Activated CD4-positive, alpha-beta T cell treated with anti-CD3 and anti-CD28 coated beads for 36 hours (primary cell): ENCODE measurements around the gene OTUD1. TPM values are rescaled to one million over a fixed set of nuclear protein-coding genes. Genes with fewer than 3 reads are reported as not detected.

Experiments used
- ATAC-seq: fragments of 200-7000 bp; cut with Tn5 transposase; one replicate; pipeline ENCODE4 v1.10.0; 2021; ENCODE audit warnings: mild to moderate bottlenecking, moderate library complexity
- CTCF ChIA-PET: fragments of 350-600 bp; sonication (Branson Sonifier 250); formaldehyde crosslinking; loops from one replicate; lab custom pipeline; 2021; ENCODE audit warnings: antibody characterized with exemption; lab: Charles Lee
- POLR2A ChIA-PET: fragments of 350-600 bp; sonication (Branson Sonifier 250); formaldehyde crosslinking; loops from one replicate; lab custom pipeline; 2021; ENCODE audit warnings: antibody characterized with exemption, inconsistent platforms; lab: Charles Lee
- DNase-seq: peaks from one replicate; pipeline ENCODE4 v3.0.0-alpha.2; 2020
- H3K27ac Mint-ChIP-seq: one replicate; pipeline ENCODE4 v1.8.0; 2021; ENCODE audit warnings: mixed read lengths
- H3K27me3 Mint-ChIP-seq: one replicate; pipeline ENCODE4 v1.8.0; 2021; ENCODE audit warnings: mixed read lengths
- H3K36me3 Mint-ChIP-seq: one replicate; pipeline ENCODE4 v1.8.0; 2021; ENCODE audit warnings: low read depth, mixed read lengths
- H3K4me1 Mint-ChIP-seq: one replicate; pipeline ENCODE4 v1.8.0; 2021; ENCODE audit warnings: mixed read lengths
- H3K4me3 Mint-ChIP-seq: one replicate; pipeline ENCODE4 v1.8.0; 2021; ENCODE audit warnings: mild to moderate bottlenecking, moderate library complexity, mixed read lengths
- H3K9me3 Mint-ChIP-seq: one replicate; pipeline ENCODE4 v1.8.0; 2021; ENCODE audit warnings: low read depth, mixed read lengths
- intact Hi-C, 2 experiments: fragments of 100-400 bp; cut with DNase I in 1 of 2; cut with micrococcal nuclease in 1 of 2; formaldehyde crosslinking; loops; one replicate each; pipeline versions ENCODE4 v1.14.2 to v1.15.1; 2022 to 2024; cut with DNase I, micrococcal nuclease
- total RNA-seq, 2 experiments: library from RNA; stranded (reverse); gene quantifications; one replicate each; pipeline ENCODE4 v1.2.3, GENCODE V29; 2021

The OTUD1 gene
- total RNA-seq, 2 experiments from 2014 or later, result 5.7 to 6.5 TPM

DNA sequence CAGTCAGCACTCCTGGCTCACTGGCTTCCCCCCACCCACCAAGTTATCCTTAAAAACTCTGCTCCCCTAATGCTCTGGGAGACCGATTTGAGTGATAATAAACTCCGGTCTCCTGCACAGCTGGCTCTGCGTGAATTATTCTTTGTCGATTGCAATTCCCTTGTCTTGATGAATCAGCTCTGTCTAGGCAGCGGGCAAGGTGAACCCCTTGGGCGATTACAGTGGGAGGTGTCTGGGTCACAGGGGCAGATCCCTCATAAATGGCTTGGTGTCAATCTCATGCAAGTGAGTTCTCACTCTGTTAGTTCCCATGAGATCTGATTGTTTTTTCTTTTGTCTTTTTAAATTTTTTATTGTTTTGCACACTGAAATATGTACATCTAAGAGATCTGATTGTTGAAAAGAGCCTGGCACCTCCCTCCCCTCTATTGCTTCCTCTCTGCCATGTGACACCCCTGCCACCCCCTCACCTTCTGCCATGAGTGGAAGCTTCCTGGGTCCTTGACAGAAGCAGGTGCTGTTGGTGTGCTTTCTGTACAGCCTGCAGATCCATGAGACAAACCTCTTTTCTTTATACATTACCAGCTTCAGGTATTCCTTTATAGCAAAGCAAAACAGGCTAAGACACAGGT, 20.5 kb downstream of the OTUD1 start:
- Mint-ChIP-seq H3K9me3 (no peaks in the 10 kb centered on the region), H3K27me3 (no peaks in the 10 kb centered on the region), H3K27ac (no peak overlapping the region), H3K4me1 (no peaks in the 10 kb centered on the region), H3K36me3 (no peaks in the 10 kb centered on the region), H3K4me3 (no peak overlapping the region)
- CTCF ChIA-PET, result no interaction called here
- POLR2A ChIA-PET, result no interaction called here
- ATAC-seq (no peak), DNase-seq (no peak)
- intact Hi-C loops, result no loop called here

DNA sequence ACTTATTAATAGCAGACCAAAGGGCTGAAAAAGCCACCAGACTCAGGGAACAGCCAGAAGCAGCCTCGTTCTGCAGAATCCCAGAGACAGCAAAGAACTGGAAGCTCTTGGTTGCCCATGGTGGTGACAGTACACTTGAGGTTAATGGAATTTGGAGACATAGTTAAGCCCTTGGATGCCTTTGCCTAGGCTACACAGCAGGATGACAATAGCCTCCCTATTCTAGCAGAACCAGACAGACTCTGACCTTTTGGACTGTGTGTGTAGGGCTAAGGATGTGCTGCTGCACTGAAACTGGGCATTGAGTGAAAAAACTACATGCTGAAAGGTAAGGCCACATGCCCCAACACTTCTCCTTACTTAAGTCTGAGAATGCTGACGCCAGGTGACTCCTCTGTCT, 22.7 kb downstream of the OTUD1 start:
- CTCF ChIA-PET, result interaction anchor here (0.6 to 2.3 kb wide), 4 partner anchors 8 to 129 kb away, joined by 3 to 4 read pairs (median 3); no protein-coding TSS in a partner anchor
- no peaks in the 10 kb centered on the region for H3K36me3 Mint-ChIP-seq
- no peak for ATAC-seq

DNA sequence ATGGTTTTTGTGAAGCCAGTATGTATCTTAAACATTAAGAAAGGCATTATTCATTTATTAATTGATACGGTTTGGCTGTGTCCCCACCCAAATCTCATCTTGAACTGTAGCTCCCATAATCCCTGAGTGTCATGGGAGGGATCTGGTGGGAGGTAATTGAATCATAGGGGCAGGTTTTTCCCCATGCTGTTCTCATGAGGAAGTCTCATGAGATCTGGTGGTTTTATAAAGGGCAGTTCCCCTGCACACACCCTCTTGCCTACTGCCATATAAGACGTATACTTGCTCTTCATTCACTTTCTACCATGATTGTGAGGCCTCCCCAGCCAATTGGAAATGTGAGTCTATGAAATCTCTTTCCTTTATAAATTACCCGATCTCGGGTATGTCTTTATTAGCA, 28.1 kb downstream of the OTUD1 start:
- Mint-ChIP-seq H3K9me3 (no peaks in the 10 kb centered on the region), H3K27ac (no peak overlapping the region), H3K4me1 (no peaks in the 10 kb centered on the region), H3K36me3 (no peaks in the 10 kb centered on the region), H3K27me3 (peaks cover 10% of the 10 kb centered on the region), H3K4me3 (no peak overlapping the region)
- POLR2A ChIA-PET, result no interaction called here
- ATAC-seq (no peak), DNase-seq (no peak)
- intact Hi-C loops, result no loop called here
- CTCF ChIA-PET, result no interaction called here

More for the DNA sequence above, 22.7 kb downstream of the OTUD1 start:
- Mint-ChIP-seq H3K27ac (no peak overlapping the region), H3K4me3 (no peak overlapping the region), H3K4me1 (no peaks in the 10 kb centered on the region), H3K27me3 (no peaks in the 10 kb centered on the region), H3K9me3 (no peaks in the 10 kb centered on the region)
- POLR2A ChIA-PET, result interaction anchor here (0.6 kb wide), 2 partner anchors 83 to 145 kb away, joined by 3 read pairs; no protein-coding TSS in a partner anchor
- no peak for DNase-seq
- intact Hi-C loops, result no loop called here

DNA sequence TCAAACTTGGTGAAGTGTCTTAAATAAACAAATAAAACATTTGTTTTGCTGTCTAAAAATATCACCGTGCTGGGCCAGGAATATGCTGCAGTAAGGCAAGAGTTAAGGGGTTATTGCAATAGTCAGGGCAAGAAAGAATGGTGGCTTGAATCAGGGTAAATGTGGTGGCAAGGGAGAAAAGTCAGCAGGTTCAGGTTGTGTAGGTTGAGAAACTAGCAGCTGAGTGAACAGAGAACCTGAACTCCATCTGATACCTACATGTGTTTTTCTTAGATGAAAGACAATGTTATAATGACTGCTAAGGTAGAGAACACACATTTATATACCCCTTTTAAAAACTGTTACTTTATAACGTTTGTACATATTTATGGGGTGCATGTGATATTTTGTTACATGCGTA, 28.7 kb downstream of the OTUD1 start:
- intact Hi-C loops, result no loop called here
- ATAC-seq (no peak), DNase-seq (no peak)
- H3K27ac Mint-ChIP-seq, result no peak overlapping the region
- POLR2A ChIA-PET, result no interaction called here
- no peak overlapping the region for H3K4me3 Mint-ChIP-seq
- no peaks in the 10 kb centered on the region for H3K9me3 Mint-ChIP-seq
- peaks cover 10% of the 10 kb centered on the region for H3K27me3 Mint-ChIP-seq
- H3K36me3 Mint-ChIP-seq, result no peaks in the 10 kb centered on the region
- H3K4me1 Mint-ChIP-seq, result no peaks in the 10 kb centered on the region
- CTCF ChIA-PET, result no interaction called here

DNA sequence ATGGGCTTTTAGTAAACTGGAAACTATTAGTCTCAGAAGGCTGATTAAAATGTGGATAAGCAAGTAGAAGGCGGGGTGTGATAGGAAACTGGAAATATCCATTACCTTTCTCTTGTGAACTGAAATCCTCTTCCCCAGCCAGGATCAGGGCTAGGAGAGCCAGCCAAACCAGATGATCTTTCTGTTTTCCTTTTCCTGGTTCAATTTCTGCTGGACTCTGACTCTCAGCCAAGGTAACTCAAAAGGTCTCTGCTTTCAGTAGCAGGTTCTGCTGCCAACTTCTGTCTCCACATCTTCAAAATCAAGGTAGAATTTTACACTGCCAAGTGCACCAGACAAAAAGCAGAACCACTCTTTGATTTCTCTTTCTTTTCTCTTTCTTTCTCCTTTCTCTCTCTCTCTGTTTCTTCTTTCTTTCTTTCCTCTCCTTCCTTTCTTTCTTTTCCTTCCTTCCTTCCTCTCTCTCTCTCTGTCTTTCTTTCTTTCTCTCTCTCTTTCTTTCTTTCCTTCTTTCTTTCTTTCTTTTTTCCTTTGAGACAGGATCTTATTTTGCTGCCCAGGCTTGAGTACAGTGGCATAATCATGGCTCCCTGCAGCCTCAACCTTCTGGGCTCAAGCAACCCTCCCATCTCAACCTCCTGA, 30.8 kb downstream of the OTUD1 start:
- H3K4me3 Mint-ChIP-seq, result no peak overlapping the region
- H3K36me3 Mint-ChIP-seq, result no peaks in the 10 kb centered on the region
- no peaks in the 10 kb centered on the region for H3K9me3 Mint-ChIP-seq
- intact Hi-C loops, result no loop called here
- DNase-seq (no peak), ATAC-seq (no peak)
- H3K27me3 Mint-ChIP-seq, result peaks cover 10% of the 10 kb centered on the region
- no peak overlapping the region for H3K27ac Mint-ChIP-seq
- peaks cover 4% of the 10 kb centered on the region for H3K4me1 Mint-ChIP-seq
- CTCF ChIA-PET, result interaction anchor here (0.6 kb wide), 1 partner anchor 257 kb away, joined by 4 read pairs; no protein-coding TSS in a partner anchor
- POLR2A ChIA-PET, result no interaction called here

DNA sequence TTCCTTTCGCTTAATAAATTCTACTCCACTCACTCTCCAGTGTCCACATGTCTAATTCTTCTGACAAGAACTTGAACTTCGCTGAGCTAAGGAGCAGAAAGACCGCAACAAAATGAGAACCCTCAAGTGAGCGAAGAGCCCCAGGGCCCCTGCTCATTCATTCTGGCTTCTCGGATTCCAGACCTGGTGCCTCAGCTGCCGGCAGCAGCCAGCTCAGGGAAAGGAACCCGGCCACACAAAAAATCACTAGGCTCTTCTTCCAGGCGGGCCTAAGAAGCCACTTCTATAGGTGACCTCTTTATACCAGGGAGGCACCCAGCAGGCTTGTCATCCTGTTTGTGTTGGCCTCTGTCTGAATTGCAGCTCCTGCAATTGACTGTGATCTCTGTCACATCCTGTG, 33.3 kb downstream of the OTUD1 start:
- Mint-ChIP-seq H3K27me3 (peaks cover 10% of the 10 kb centered on the region), H3K9me3 (no peaks in the 10 kb centered on the region), H3K27ac (no peak overlapping the region), H3K36me3 (no peaks in the 10 kb centered on the region), H3K4me1 (peaks cover 4% of the 10 kb centered on the region), H3K4me3 (no peak overlapping the region)
- CTCF ChIA-PET, result no interaction called here
- DNase-seq, result no peak
- ATAC-seq, result no peak
- POLR2A ChIA-PET, result no interaction called here
- intact Hi-C loops, result no loop called here

DNA sequence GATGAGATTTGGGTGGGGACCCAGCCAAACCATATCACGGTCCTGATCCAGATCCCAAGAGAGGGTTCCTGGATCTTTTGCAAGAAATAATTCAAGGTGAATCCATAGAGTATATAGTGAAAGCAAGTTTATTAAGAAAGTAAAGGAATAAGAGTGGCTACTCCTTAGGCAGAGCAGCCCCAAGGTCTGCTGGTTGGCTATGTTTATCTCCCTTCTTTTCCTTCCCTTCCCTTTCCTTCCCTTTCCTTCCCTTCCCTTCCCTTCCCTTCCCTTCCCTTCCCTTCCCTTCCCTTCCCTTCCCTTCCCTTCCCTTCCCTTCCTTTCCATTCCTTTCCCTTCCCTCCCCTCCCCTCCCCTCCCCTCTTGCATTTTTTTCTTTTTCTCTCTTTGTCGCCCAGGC, 35.2 kb downstream of the OTUD1 start:
- CTCF ChIA-PET, result no interaction called here
- no peak for ATAC-seq

DNA sequence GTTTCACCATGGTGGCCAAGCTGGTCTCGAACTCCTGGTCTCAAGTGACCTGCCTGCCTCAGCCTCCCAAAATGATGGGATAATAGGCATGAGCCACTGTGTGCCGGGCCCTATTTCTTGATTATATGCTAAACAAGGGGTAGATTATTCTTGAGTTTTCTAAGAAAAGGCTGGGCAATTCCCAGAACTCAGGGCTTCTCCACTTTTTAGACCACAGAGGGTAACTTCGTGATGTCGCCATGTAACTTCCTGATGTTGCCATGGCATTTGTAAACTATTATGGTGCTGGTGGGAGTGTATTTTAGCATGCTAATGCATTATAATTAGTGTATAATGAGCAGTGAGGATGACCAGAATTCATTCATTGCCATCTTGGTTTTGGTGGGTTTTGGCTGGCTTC, 35.8 kb downstream of the OTUD1 start:
- no peaks in the 10 kb centered on the region for H3K36me3 Mint-ChIP-seq
- CTCF ChIA-PET, result no interaction called here

More for the DNA sequence above, 35.2 kb downstream of the OTUD1 start:
- no peak for DNase-seq
- Mint-ChIP-seq H3K9me3 (no peaks in the 10 kb centered on the region), H3K27ac (no peak overlapping the region), H3K27me3 (peaks cover 7% of the 10 kb centered on the region), H3K4me3 (no peak overlapping the region), H3K36me3 (no peaks in the 10 kb centered on the region), H3K4me1 (peaks cover 4% of the 10 kb centered on the region)
- POLR2A ChIA-PET, result no interaction called here
- intact Hi-C loops, result no loop called here

DNA sequence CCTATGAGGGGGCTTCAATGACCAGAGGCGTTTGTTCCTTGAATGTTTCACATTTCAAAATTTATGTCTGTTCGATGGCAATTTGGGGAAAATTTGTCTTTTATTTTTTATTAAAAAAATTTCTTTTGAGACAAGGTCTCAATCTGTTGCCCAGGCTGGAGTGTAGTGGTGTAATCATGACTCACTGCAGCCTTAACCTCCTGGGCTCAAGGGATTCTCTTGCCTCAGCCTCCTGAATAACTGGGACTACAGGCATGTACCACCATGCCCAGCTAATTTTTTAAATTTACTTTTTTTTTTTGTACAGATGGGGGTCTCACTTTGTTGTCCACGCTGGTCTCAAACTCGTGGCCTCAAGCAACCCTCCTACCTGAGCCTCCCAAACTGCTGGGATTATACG, 39.7 kb downstream of the OTUD1 start:
- ChIA-PET CTCF (interaction anchor here (0.6 kb wide), 1 partner anchor 14 kb away, joined by 3 read pairs; no protein-coding TSS in a partner anchor), POLR2A (no interaction called here)
- no peak for ATAC-seq
- Mint-ChIP-seq H3K36me3 (no peaks in the 10 kb centered on the region), H3K27ac (no peak overlapping the region), H3K4me3 (no peak overlapping the region), H3K9me3 (no peaks in the 10 kb centered on the region), H3K4me1 (peaks cover 3% of the 10 kb centered on the region), H3K27me3 (peaks cover 2% of the 10 kb centered on the region)
- intact Hi-C loops, result no loop called here
- no peak for DNase-seq

More for the DNA sequence above, 35.8 kb downstream of the OTUD1 start:
- H3K27ac Mint-ChIP-seq, result no peak overlapping the region
- intact Hi-C loops, result no loop called here
- DNase-seq (no peak), ATAC-seq (no peak)
- POLR2A ChIA-PET, result no interaction called here
- peaks cover 4% of the 10 kb centered on the region for H3K4me1 Mint-ChIP-seq
- no peaks in the 10 kb centered on the region for H3K9me3 Mint-ChIP-seq
- H3K27me3 Mint-ChIP-seq, result peaks cover 5% of the 10 kb centered on the region
- no peak overlapping the region for H3K4me3 Mint-ChIP-seq

DNA sequence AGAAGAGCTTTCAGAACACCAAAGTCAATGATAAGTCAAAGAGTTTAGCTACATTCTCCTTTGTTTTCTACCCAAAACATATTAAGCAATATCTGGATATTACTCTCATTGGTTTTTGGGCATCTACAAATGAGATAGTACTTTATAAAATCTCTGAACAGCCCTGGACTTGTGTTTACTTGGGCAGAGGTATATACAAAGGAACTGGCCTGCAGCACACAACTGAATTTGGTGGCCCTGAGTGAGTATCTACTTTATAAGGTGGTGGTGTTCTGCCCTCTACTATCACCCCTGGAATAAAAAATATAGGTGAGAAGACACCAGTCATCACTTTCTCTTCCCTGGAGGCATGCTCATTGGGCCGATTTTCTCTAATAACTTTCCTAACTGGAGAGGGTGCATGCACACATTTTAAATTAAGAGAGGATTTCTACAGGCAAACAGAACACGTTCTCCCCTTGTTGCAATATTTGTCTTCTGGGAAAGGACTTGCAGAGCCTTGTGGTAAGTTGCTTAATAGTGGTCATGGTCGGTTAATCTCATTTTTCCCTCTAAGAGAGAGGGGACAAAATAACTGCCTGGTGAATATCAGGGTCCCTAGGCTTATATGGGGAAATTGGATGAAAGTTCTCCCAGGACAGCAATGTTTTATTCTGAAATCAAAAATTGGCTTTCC, 41.1 kb downstream of the OTUD1 start:
- DNase-seq (no peak), ATAC-seq (no peak)
- Mint-ChIP-seq H3K36me3 (no peaks in the 10 kb centered on the region), H3K4me3 (no peak overlapping the region), H3K27ac (no peak overlapping the region), H3K9me3 (no peaks in the 10 kb centered on the region), H3K27me3 (peaks cover 2% of the 10 kb centered on the region), H3K4me1 (no peaks in the 10 kb centered on the region)
- intact Hi-C loops, result no loop called here
- CTCF ChIA-PET, result interaction anchor here (0.6 kb wide), 1 partner anchor 67 kb away, joined by 3 read pairs; no protein-coding TSS in a partner anchor
- POLR2A ChIA-PET, result no interaction called here

DNA sequence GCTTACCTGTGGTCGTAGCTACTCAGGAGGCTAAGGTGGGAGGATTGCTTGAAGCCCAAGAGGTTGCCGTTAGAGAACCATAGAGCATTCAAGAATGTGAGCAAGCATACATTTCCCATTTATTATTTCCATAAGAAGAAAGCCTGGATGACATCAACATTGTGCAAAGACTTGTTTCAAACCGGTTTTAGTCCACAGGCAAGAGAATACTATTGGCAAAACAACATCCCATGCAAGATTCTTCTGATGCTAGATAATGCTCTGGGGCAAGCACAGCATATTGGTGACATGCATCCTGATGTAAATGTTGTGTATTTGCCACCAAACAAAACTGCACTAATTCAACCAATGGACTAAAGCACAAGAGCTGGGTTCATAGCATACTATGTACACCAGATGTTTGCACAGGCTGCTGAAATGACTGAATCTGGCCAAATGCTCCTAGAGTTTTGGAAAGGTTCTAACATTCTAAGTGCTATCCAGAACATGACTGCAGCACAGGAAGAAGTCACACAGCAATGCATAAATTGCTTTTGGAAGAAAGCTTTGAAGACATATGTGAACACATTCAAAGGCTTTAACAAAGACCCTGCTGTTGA, 42.6 kb downstream of the OTUD1 start:
- DNase-seq (no peak), ATAC-seq (no peak)
- no peaks in the 10 kb centered on the region for H3K9me3 Mint-ChIP-seq
- POLR2A ChIA-PET, result no interaction called here
- CTCF ChIA-PET, result no interaction called here
- intact Hi-C loops, result no loop called here
- no peak overlapping the region for H3K27ac Mint-ChIP-seq
- peaks cover 2% of the 10 kb centered on the region for H3K27me3 Mint-ChIP-seq
- no peak overlapping the region for H3K4me3 Mint-ChIP-seq
- no peaks in the 10 kb centered on the region for H3K4me1 Mint-ChIP-seq
- H3K36me3 Mint-ChIP-seq, result no peaks in the 10 kb centered on the region
